ENCODE results near the gene RAB1B. TPM values are rescaled to one million over a fixed set of nuclear protein-coding genes. Genes with fewer than 3 reads are reported as not detected.
A peak's percentile ranks its signal among the peaks of the same experiment; 100 is the strongest.
"Not testable (repeated sequence)": the region's sequence is repeated elsewhere in the genome, so short reads cannot be mapped to it uniquely, and the experiment has no call there.

RAB1B gene
- total RNA-seq, 1 donor from 2014 or later: 112 TPM

- ATAC-seq (no peak), DNase-seq (ENCODE audit: low spot score) (no peak)
- intact Hi-C loops (cut with DNase I): no loop called here
Measured at GRCh38 chr11:66291706-66292542, 23.5 kb downstream of the RAB1B start, which contains the start of gene TMEM151A. Gene TMEM151A (plus strand): TSS chr11:66291894. CDS start chr11:66292014, 120 bp downstream.

- intact Hi-C loops (cut with DNase I): no loop called here
- ATAC-seq (no peak), DNase-seq (ENCODE audit: low spot score) (no peak)
Measured at GRCh38 chr11:66292543-66293332, 24.3 kb downstream of the RAB1B start.

- no peak for ATAC-seq
- DNase-seq (ENCODE audit: low spot score): no peak
- intact Hi-C loops (cut with DNase I): no loop called here
Measured at GRCh38 chr11:66293352-66293751, 24.9 kb downstream of the RAB1B start.

GRCh38 chr11:66293777-66294625 is 25.6 kb downstream of the RAB1B start:
- ATAC-seq (no peak), DNase-seq (ENCODE audit: low spot score) (no peak)
- intact Hi-C loops (cut with DNase I): no loop called here

GRCh38 chr11:66294626-66295620 is 26.5 kb downstream of the RAB1B start:
- intact Hi-C loops (cut with DNase I): no loop called here
- no peak for DNase-seq (ENCODE audit: low spot score)
- no peak for ATAC-seq

- DNase-seq (ENCODE audit: low spot score) (no peak), ATAC-seq (no peak)
- intact Hi-C loops (cut with DNase I): no loop called here
Measured at GRCh38 chr11:66297610-66298009, 29.2 kb downstream of the RAB1B start.

- no peak for DNase-seq (ENCODE audit: low spot score)
- no peak for ATAC-seq
- intact Hi-C loops (cut with DNase I): no loop called here
Measured at GRCh38 chr11:66299186-66299585, 30.7 kb downstream of the RAB1B start.

- intact Hi-C loops (cut with DNase I): no loop called here
- ATAC-seq: no peak
Measured at GRCh38 chr11:66302656-66303055, 34.2 kb downstream of the RAB1B start.

GRCh38 chr11:66309475-66309874 is 41.0 kb downstream of the RAB1B start:
- DNase-seq (ENCODE audit: low spot score) (no peak), ATAC-seq (no peak)
- intact Hi-C loops (cut with DNase I): no loop called here

More at GRCh38 chr11:66302656-66303055, 34.2 kb downstream of the RAB1B start:
- no peak for DNase-seq (ENCODE audit: low spot score)

- DNase-seq (ENCODE audit: low spot score): no peak
- intact Hi-C loops (cut with DNase I): no loop called here
- no peak for ATAC-seq
Measured at GRCh38 chr11:66310324-66310723, 41.9 kb downstream of the RAB1B start.

- intact Hi-C loops (cut with DNase I); ATAC-seq; DNase-seq (ENCODE audit: low spot score): not testable (repeated sequence)
Measured at GRCh38 chr11:66310803-66311440, 42.5 kb downstream of the RAB1B start.

- intact Hi-C loops (cut with DNase I): no loop called here
- no peak for ATAC-seq
Measured at GRCh38 chr11:66311470-66311964, 43.1 kb downstream of the RAB1B start.

GRCh38 chr11:66311965-66312548 is 43.6 kb downstream of the RAB1B start:
- peak; percentile 85 for ATAC-seq
- intact Hi-C loops (cut with DNase I): no loop called here
- peak; percentile 95 for DNase-seq (ENCODE audit: low spot score)

More at GRCh38 chr11:66311470-66311964, 43.1 kb downstream of the RAB1B start:
- no peak for DNase-seq (ENCODE audit: low spot score)

- DNase-seq (ENCODE audit: low spot score) (peak; percentile 100), ATAC-seq (peak; percentile 90)
- intact Hi-C loops (cut with DNase I): no loop called here
Measured at GRCh38 chr11:66312549-66313320, 44.3 kb downstream of the RAB1B start.

- no peak for ATAC-seq
- intact Hi-C loops (cut with DNase I): no loop called here
- DNase-seq (ENCODE audit: low spot score): no peak
Measured at GRCh38 chr11:66313321-66314185, 45.1 kb downstream of the RAB1B start.
